ENCODE results near the gene BATF2.

- no peak for TF ChIP-seq BHLHE40 (IDR thresholded peaks at IDR 0.05; ENCODE audit: borderline replicate concordance)
- TF ChIP-seq PKNOX1 (IDR thresholded peaks at IDR 0.05), result no peak
- TF ChIP-seq FOXM1 (IDR thresholded peaks at IDR 0.05; ENCODE audit: borderline replicate concordance), result no peak
- TF ChIP-seq FOXK2 (IDR thresholded peaks at IDR 0.05), result no peak
- TF ChIP-seq L3MBTL2 (conservative IDR thresholded peaks at IDR 0.05), result no peak
- TF ChIP-seq ELF4 (IDR thresholded peaks at IDR 0.05), result no peak
These were observed 8.5 kb downstream of the BATF2 start for GRCh38 chr11:64987998-64988854.

Data from HEK293T (cell line).